Activated T-cell treated with anti-CD3 and anti-CD28 coated beads for 24 hours (primary cell): Measurements from ENCODE around the gene PGBD5.

Experiments
- DNase-seq: peaks from one replicate; pipeline ENCODE4 v3.0.0-alpha.2; 2020; ENCODE audit warnings: low read depth

Gene PGBD5

DNA sequence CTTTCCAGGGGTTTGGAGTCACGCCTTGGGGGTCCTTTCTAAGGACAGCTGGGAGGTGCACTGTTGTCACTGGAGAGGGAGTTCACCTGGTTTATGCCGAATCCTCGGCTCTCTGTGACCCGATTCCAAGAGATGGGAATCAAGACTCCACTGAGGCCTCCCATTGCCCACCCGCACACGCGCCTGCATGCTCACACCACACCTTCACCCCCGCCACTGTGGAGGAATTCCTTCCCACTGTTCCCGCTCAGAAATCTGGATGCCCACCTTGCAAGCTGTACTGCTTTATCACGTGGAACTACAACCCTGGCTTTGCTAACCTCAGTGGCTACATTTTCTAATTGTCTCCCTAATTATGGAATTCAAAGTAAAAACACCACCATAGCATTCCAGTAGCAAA lies 29.2 kb downstream of the PGBD5 start:
- DNase-seq = no peak

DNA sequence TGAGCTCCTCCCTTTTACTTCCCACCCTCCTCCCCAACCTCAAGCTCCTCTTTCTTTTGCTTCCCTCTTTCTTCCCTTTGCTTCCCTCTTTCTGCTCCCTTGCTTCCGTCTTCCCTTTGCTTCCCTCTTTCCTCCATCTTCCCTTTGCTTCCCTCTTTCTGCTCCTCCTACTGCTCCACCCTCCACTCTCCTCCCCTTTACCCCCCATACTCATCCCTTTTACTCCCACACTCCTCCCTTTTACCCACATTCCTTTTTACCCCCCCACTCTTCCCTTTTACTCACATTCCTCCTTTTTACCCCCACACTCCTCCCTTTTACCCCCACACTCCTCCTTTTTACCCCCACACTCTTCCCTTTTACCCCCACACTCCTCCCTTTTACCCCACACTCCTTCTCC lies 30.2 kb downstream of the PGBD5 start:
- no peak for DNase-seq

DNA sequence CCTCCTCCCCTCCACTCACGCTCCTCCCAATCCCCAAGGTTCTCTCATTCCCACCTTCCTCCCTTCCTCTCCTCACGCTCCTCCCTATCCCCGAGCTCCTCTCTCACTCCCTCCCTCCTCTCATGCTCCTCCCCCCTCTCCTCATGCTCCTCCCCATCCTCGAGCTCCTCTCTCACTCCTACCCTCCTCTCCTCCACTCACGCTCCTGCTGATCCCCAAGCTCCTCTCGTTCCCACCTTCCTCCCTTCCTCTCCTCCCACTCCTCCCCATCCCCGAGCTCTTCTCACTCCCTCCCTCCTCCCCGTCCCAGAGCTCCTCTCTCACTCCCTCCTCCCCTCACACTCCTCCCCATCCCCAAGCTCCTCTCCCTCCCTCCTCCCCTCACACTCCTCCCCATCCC lies 31.4 kb downstream of the PGBD5 start:
- DNase-seq = no peak

DNA sequence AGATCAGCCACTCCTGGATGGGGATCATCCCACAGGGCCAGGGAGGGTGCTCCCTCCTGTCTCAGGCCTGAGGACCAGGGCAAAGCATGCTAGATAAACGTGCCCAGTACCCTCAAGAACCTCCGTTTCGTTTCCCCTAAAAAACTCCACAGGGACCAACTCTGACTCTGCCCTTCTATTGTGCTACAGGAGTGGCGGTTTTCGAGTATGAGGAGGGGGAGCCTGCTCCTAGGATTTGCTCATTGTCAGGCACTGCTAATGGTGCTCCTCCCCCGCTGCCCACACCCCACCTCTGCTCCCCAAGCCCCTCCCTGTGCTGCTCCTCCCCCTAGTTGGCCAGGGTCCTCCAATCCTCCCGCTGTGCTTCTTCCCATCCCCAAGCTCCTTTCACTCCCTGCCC lies 32.0 kb downstream of the PGBD5 start:
- no peak for DNase-seq

DNA sequence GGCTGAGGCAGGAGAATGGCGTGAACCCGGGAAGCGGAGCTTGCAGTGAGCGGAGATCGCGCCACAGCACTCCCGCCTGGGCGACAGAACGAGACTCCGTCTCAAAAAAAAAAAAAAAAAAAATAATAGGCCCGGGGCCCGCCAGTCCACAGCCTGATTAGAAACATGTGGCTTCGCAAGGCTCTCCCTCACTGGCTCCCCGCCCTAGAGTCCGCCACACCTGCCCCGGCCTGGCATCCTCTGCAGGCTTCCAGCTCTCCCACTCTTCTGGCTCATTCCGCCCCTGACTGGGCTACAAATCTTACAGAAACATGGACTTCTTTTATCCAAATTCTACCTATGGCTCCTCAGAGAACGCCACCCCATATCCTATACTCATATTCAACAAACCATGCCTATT lies 32.4 kb downstream of the PGBD5 start:
- DNase-seq = no peak

DNA sequence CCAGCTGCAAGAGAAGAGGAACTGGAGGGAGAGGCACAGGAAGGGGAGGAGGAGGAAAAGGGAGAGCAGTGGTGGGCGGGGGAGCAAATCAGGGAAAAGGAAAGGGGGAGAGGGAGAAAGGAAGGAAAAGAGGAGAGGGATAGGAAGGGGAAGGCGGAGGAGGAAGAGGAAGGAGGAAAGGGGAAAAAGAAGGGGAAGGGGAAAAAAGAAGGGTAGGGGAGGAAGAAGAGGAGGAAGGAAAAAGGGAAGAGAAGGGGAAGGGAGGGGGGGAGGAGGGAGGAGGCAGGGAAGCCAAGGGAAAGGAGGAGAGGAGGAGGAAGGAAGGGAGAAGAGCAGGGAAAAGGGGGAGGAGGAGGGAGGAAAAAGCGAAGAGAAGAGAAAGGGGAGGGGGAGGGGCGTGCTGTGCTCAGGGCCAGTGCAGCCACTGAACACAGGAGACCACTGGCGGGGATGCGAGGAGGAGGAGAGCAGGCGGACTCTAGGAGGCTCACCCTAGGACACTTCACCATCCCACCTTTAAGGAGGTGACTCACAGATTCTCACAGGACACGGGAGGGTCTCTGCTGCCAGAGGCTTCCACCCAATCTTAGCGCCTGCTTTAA lies 33.1 kb downstream of the PGBD5 start:
- no peak for DNase-seq

DNA sequence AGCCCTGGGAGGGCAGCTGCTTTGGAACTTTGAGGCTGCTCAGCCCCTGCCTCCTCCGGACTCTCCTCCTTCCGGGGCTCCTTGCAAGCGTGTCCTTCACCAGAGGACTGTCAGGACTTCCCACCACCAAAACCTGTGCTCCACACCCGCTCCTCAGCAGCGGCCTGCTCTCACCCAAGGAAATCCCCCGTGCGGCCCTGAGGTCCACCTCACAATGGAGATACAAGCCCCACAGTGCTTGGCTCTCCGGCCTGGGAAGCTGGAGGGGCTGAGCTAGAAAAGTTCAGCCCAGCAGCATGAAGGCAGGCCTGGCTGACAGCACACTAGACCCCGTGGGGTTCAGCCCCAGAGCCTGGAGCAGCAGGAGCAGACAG lies 33.6 kb downstream of the PGBD5 start:
- no peak for DNase-seq

DNA sequence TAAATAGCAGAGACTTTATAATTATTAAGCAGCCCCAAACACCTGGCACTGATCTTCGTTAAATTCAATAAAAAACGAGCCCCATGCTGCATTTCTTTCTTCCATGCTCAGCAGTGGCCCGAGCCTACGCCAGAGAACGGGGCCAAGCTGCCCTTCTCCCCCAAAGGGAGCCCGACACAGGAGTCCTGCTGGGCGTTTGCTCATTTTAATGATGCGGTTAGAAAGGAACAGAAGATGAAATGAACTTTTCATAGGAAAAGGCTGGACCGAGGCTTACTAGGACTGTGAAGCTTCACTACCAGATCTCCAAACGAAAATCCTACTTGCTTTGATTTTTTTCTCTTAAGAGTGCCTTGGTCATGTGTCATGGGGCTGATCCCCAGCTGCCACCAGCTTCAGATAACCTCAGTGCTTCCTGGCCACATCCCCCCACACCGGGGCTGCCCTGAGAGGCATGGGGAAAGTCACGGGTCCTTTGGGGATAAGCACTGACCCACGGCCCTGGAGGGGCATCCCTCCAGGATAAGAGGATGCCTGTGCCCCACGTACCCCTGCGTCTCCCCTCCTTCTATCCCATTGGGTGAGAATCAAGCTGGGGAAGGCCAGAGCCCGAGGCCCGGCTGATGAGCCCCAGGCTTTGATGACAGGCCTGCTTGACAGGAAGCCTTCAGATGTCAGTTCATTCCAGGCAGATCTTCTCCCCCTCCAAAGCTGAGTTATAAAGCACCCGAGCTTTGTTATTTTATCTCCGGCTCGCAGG lies 34.2 kb downstream of the PGBD5 start:
- DNase-seq = no peak

DNA sequence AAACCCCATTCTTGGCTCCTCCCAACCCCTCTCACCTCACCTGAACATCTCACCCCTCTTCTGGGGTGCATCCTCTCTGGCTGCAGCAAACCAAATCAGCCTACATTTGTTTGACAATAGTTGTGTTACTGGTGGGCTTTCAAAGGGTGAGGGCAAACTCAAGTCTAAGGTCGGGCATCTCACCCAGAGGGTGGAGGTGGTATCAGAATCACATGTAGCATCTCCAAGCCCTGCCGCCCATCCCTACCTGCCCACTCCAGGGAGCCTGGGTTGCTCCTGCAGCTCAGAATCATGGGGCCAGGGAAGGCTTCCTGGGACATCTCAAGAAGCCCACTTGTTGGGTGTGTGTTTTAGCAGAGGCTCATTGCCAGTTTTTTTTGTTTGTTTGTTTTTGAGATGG lies 35.8 kb downstream of the PGBD5 start:
- no peak for DNase-seq

DNA sequence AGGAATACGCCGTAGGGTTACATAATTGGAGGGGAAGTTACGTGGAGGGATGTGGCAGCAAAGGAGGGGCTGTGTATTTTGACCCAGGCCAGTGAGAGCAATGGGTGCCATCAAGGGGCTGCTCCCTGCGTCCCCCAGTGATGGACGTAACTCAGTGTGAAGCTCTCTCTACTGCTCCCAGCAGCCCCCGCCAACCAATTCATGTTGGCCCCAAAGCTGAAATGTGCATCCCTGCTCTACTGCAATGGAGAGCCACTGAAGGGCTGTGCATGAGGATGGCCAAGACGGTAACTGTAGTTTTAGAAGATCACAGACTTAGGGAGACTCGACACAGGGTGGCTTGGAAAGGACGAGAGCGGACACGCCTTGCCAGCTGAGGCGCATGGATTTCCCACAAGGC lies 38.3 kb downstream of the PGBD5 start:
- no peak for DNase-seq

DNA sequence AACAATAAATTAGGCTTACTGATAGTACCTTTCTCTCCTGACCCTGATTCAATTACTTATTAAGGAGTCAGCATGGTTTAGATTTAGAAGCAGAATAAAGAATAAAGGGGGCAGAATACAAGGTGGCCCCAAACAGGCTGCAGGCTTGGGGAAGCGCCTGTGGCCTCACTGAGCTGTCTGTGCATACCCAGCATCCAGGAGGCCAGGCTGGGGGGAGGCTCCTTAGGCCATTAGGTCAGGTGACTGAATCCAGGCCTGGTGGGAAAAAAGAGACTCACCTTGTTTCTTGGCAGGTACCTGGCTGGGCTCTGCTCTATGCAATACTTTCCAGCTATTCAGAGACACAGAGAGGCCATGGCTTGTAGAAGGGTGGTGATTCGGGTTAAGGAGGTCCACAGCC lies 38.8 kb downstream of the PGBD5 start:
- DNase-seq = no peak

DNA sequence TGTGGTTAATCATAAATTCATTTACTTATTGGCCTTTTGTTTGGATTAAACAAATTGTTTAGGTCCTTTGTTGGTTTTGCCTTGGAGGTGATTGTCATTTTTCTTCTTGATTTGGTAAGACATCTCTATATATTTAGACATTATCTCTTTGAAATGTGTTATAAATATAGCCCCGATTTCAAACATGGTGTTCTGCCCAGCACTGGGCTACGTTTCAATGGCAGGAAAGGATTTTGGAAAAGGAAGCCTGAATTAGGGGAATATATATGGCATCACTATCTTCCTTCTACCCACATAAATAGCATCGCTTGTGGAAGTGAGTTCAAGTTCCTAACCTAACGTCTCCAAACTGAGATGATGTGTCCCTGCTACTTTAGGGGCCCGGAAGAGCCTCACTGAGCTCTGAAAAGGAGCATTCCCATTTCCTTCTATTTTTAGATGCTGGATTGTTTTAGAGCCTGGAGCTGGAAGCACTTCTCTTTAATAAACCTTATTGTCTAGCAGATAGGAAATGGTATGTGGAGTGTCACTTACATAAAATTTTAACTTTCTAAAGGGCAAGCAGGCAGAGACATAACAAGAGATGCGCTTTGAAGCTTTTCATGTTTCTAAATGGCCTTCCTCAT lies 39.4 kb downstream of the PGBD5 start:
- DNase-seq = no peak

DNA sequence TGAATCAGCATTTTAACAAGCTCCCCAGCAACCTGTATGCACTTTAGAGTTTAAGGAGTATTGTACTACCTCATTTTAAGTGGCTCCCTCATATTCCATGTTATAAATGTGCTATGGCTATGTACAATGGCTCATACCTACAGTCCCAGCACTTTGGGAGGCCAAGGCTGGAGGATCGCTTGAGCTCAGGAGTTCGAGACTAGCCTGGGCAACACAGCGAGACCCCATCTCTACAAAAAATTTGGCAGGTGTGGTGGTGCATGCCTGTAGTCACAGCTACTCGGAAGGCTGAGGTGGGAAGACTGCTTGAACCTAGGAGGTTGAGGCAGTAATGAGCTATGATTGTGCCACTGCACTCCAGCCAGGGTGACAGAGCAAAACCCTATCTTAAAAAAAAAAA lies 40.2 kb downstream of the PGBD5 start:
- no peak for DNase-seq

DNA sequence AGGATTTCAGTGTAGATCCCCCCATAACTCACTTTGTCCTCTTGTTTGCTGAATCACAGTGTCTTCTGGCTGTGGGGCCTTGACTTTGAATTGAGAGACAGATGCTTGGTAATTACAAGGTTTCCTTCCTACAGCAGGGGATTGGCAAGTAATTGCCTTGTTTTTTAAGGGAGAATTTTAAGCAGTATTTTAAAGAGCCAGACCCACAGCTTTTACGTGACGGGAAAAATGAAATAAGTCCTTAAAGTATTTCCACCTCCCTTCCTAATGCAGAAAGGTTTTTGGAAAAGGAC lies 41.0 kb downstream of the PGBD5 start:
- DNase-seq = no peak

DNA sequence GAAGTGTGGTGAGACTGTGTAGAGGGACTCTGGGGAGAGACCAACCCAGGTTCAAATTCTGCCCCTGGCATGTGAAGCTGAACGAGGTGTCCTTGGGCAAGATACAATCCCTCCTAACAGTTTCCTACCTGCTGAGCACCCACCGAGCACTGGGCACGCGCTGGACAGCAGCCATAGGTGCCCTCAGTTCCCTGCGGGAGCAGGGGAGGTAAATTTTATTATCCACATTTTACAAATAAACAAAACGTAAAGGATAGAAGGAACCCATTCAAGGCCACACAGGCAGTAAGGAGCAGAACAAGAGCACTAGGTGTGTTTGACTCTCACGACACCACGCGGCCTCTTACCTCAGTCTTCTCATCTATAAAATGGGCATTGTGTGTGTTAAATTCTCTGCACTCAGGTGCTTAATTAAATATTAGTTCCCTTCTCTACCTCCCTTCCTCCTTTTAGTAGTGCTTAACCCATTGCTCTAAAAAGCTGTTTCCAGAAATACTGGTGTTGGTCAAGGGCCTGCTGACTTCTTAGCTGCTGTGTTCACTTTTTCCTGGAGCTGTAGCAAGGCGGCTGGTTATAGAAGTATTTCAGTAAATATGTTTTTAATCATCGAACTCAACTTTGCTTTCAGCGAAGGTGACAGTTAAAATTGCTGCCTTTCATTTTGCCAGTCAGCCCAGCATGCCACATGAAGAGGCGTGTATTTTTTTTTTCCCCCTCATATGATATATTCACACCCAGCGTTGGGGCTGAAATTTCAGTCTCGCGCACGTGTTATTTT lies 41.6 kb downstream of the PGBD5 start:
- DNase-seq = no peak

DNA sequence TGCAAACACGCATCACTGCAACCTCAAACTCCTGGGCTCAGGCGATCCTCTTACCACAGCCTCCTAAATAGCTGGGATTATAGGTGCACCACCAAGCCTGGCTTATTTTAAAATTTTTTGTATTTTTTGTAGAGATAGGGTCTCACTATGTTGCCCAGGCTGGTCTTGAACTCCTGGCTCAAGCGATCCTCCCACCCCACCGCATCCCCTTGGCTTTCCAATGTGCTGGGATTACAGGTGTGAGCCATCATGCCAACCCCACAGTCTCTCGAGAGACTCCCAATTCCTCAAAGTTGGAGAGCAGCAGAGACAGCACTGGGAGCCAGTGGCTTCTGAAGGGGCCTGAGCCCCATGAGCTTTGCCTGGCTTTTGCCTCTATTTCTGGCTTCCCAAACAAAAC lies 42.7 kb downstream of the PGBD5 start:
- no peak for DNase-seq

DNA sequence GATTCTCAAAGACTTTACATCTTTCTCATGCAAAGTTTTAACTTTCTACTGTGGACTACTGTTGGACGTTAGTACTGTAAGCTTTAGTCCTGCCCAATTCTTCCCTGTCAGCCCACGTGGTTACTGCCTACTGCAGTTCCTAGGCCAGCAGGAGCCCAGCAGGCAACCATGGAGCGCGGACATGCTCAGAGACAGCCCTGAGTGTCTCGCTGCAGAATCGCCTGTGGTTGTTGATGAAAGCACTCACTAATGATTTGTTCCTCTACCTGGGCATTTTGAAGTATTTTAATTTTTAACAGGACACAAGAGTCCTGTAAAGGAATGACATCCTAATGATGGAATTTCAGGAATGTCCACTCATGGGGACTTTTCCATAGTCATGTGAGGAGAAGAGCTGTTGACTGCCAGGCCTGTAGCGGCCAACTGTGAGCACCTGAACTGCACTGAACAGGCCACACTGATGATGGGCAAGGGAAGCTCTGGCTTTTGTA lies 44.1 kb downstream of the PGBD5 start:
- DNase-seq = no peak

DNA sequence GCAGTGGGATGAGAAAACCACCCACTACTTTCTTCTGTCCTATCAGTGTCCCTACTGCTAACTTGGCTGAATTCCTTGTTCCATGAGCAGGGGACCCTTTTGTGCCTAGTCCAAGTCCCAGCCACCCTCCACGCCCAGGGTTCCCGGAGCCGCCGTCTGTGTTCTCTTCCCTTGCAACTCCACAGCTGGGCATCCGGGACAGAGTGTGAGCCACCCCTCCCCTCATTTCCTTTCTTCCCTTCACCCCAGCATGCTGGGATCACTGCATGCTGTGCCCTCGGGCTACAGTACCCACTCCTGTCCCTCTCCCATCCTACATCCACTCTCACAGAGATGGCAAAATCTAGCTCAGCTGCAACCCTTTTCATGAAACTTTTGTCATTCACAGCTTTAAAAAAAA lies 44.5 kb downstream of the PGBD5 start:
- DNase-seq = no peak

DNA sequence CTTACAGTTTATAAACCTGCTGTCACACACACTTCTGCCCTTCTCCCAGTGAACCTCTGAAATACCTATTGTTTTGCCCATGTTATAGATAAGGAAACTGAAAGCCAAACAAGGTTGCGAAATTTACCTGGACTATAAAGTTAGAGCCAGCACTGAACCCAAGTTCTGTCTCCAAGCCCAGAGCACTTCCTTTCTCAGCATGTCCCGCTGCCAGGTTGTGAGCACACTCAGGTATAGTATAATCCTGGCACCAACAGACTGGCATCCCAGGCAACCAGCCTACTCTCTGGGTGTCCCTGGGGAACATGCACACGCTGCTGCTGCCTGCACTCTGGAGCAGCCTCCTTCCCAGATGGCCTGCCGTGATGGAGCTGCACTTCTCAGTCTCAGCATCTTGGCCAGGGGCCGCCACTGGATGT lies 45.1 kb downstream of the PGBD5 start:
- DNase-seq = no peak

DNA sequence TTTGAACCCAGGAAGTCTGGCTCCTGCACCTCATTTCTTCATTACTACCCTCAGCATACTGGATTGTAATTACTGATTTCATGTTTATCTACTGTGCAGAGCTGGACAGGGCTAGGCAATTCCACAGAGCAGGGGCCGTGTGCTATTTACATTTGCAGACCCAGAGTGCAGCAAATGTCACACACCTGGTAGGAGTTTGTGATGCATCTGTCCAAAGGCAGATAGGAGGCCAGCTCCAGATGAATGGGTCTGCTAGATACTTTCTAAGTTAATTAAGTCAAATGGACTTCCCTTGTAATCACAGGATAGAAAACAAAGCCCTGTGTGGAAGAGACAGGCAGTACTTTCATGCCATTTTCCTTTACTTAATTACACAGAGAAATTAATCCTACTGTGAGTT lies 46.2 kb downstream of the PGBD5 start:
- no peak for DNase-seq

DNA sequence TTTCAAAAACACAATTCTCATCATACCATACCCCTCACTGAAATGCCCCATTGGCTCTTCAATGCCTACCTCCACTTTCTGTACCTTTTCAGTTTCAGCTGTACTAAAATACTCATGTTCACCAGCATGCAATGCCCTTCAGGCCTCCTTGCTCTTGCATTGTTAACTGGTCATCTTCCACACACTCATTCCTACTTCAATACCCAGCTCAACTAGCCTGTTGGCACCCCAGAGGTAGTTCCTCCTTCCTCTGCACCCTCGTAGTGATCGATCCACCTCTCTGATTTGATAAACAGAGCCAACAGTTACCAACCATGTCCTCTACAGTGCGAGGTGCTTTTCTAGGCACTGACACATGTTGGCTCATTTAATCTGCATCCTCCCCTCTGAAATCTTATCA lies 46.7 kb downstream of the PGBD5 start:
- DNase-seq = no peak

DNA sequence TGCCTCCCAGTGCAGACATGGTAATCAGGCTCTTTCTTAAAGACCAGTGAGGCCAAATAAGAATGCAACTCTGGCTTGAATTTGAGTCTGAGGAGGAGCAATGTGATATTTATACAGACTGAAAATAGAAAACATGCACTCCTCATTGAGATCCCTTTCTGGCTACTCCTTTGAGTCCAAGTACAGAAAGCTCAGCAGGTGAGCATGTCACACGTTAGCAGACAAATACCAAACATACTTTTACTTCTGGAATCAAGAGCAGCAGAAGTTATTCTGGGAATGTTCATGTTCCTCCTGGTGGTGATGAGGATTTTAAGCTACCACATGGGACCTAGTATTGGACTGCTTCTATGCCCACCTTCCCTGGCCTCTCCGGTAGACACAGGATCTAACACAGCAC lies 48.3 kb downstream of the PGBD5 start:
- no peak for DNase-seq

DNA sequence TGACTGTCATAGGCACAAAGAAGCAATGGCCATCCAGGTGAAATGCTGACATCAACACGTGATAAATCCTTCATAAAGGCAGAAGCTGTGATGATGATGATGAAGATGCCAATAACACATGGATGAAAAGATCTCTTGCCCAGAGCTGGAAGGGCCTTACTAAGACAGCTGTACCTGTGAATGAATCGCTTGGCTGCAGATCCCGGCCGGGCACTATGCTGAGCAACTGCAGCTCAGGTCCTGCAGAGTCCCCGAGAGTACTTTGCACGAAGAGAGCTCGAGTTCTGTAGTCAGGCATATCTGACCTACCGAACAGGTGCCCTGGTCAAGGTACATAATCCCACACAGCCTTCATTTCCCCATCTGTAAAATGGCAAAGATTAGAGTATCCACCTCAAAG lies 48.8 kb downstream of the PGBD5 start:
- DNase-seq = no peak
